Neural progenitor cell (in vitro differentiated cells): ENCODE results near the gene SCAMP4.
"Not testable (repeated sequence)": the region's sequence is repeated elsewhere in the genome, so short reads cannot be mapped to it uniquely, and the experiment has no call there.

Experiments
- CTCF ChIP-seq: fragments of 200-600 bp; sonication (generic); IDR thresholded peaks from 2 replicates; pipeline ENCODE4 v1.5.1; 2017; ENCODE audit warnings: antibody characterized with exemption, mild to moderate bottlenecking
- EZH2phosphoT487 ChIP-seq: fragments of 200-600 bp; sonication (generic); IDR thresholded peaks from 2 replicates; pipeline ENCODE4 v1.6.1; 2017; ENCODE audit warnings: antibody characterized with exemption

GRCh38 chr19:1877280-1877660 is 27.9 kb upstream of the SCAMP4 start:
- not testable (repeated sequence) for TF ChIP-seq CTCF, EZH2phosphoT487
